Measurements from ENCODE around the gene CYREN.
"Not testable (repeated sequence)": the region's sequence is repeated elsewhere in the genome, so short reads cannot be mapped to it uniquely, and the experiment has no call there.

CYREN gene

GRCh38 chr7:135170274-135170997 lies at the start of gene CYREN:
Gene CYREN, minus strand, starts transcription at chr7:135170707. Its CDS starts 1,785 bp downstream, at chr7:135168922.
- DNase-seq (ENCODE audit: low spot score) = peak; percentile 98

- no peak for DNase-seq (ENCODE audit: low spot score)
Observed at GRCh38 chr7:135217645-135218509, 47.4 kb upstream of the CYREN start.

- DNase-seq (ENCODE audit: low spot score) = peak; percentile 41
Observed at GRCh38 chr7:135215698-135216097, 45.2 kb upstream of the CYREN start.

- DNase-seq (ENCODE audit: low spot score) = no peak
Observed at GRCh38 chr7:135215180-135215579, 44.7 kb upstream of the CYREN start.

- DNase-seq (ENCODE audit: low spot score) = no peak
Observed at GRCh38 chr7:135213831-135214230, 43.3 kb upstream of the CYREN start.

- DNase-seq (ENCODE audit: low spot score) = not testable (repeated sequence)
Observed at GRCh38 chr7:135211946-135212685, 41.6 kb upstream of the CYREN start.

GRCh38 chr7:135211179-135211945 lies 40.9 kb upstream of the CYREN start, which contains the start of gene WDR91:
Gene WDR91, minus strand, starts transcription at chr7:135211526. Its CDS starts 24 bp downstream, at chr7:135211502.
- DNase-seq (ENCODE audit: low spot score) = peak; percentile 95

GRCh38 chr7:135210888-135211178 lies 40.3 kb upstream of the CYREN start:
- DNase-seq (ENCODE audit: low spot score) = no peak

GRCh38 chr7:135209225-135209834 lies 38.8 kb upstream of the CYREN start:
- DNase-seq (ENCODE audit: low spot score) = no peak

GRCh38 chr7:135208102-135208793 lies 37.7 kb upstream of the CYREN start:
- peak; percentile 15 for DNase-seq (ENCODE audit: low spot score)

- DNase-seq (ENCODE audit: low spot score) = no peak
Observed at GRCh38 chr7:135207406-135208101, 37.0 kb upstream of the CYREN start.

GRCh38 chr7:135206941-135207391 lies 36.5 kb upstream of the CYREN start:
- DNase-seq (ENCODE audit: low spot score) = no peak

GRCh38 chr7:135205850-135206249 lies 35.3 kb upstream of the CYREN start:
- DNase-seq (ENCODE audit: low spot score) = no peak

GRCh38 chr7:135204876-135205275 lies 34.4 kb upstream of the CYREN start:
- no peak for DNase-seq (ENCODE audit: low spot score)

GRCh38 chr7:135204341-135204749 lies 33.8 kb upstream of the CYREN start:
- DNase-seq (ENCODE audit: low spot score) = no peak

GRCh38 chr7:135201350-135201749 lies 30.8 kb upstream of the CYREN start:
- no peak for DNase-seq (ENCODE audit: low spot score)

GRCh38 chr7:135200821-135201331 lies 30.4 kb upstream of the CYREN start:
- no peak for DNase-seq (ENCODE audit: low spot score)

GRCh38 chr7:135199439-135199838 lies 28.9 kb upstream of the CYREN start:
- DNase-seq (ENCODE audit: low spot score) = no peak

- DNase-seq (ENCODE audit: low spot score) = no peak
Observed at GRCh38 chr7:135197906-135198655, 27.6 kb upstream of the CYREN start.
